Measurements from ENCODE around the gene CRYGN. TPM values are rescaled to one million over a fixed set of nuclear protein-coding genes. Genes with fewer than 3 reads are reported as not detected.
A peak's percentile ranks its signal among the peaks of the same experiment; 100 is the strongest.

The CRYGN gene
- total and polyA plus RNA-seq, 2 experiments from 2014 or later: 0.59 to 1.5 TPM

- TF ChIP-seq REST (IDR thresholded peaks at IDR 0.05; ENCODE audit: unreplicated experiment): no peak
- TF ChIP-seq NANOG (IDR thresholded peaks at IDR 0.05; ENCODE audit: borderline replicate concordance): no peak
- no peak for TF ChIP-seq POLR2AphosphoS5 (IDR thresholded peaks at IDR 0.05; ENCODE audit: low read depth)
- no peak for TF ChIP-seq JUNB (IDR thresholded peaks at IDR 0.05; ENCODE audit: unreplicated experiment)
- TF ChIP-seq ETS1 (IDR thresholded peaks at IDR 0.05): no peak
These were observed 20.5 kb upstream of the CRYGN start (continued) for GRCh38 chr7:151460474-151460855.

GRCh38 chr7:151459726-151460473, 20.0 kb upstream of the CRYGN start:
- no peaks in the 10 kb centered on the region for H4K20me1 ChIP-seq (replicated peaks; ENCODE audit: insufficient read depth)
- H3K4me1 ChIP-seq (ENCODE audit: insufficient read depth): peaks cover 50% of the 10 kb centered on the region
- Mint-ChIP-seq H3K4me3 (no peak overlapping the region; the same call in 2 of the 3 replicates), H3K27ac (peak overlapping the region; percentile 69), H3K4me1 (peaks cover 55% of the 10 kb centered on the region), H3K9me3 (peaks cover 62% of the 10 kb centered on the region), H3K36me3 (ENCODE audit: low read depth) (peaks cover 71% of the 10 kb centered on the region), H3K27me3 (ENCODE audit: insufficient read depth, low read depth, poor library complexity) (peaks cover 13% of the 10 kb centered on the region)
- peak overlapping the region; percentile 40; the same call in 1 of the 2 replicates for H3K4me2 ChIP-seq
- DNase-seq (ENCODE audit: low spot score) (peak; percentile 75), ATAC-seq (peak; percentile 26)
- peaks cover 27% of the 10 kb centered on the region for H3F3A ChIP-seq (replicated peaks; ENCODE audit: low read depth)
- H3K9me2 ChIP-seq (ENCODE audit: insufficient read depth): peaks cover 3% of the 10 kb centered on the region; the same call in 1 of the 2 replicates
- H2AFZ ChIP-seq: 0 out of 2 replicates have a peak overlapping the region, but pooled peaks have one; percentile 4
- H3K4me3 ChIP-seq: no peak overlapping the region
- no peaks in the 10 kb centered on the region for H3K79me2 ChIP-seq (replicated peaks; ENCODE audit: insufficient read depth)
- peaks cover 19% of the 10 kb centered on the region for H3K36me3 ChIP-seq (ENCODE audit: insufficient read depth)
- peak overlapping the region; percentile 81 for H3K27ac ChIP-seq (ENCODE audit: low read depth)
- H3K27me3 ChIP-seq (ENCODE audit: insufficient read depth): no peaks in the 10 kb centered on the region
- TF ChIP-seq REST (IDR thresholded peaks at IDR 0.05; ENCODE audit: unreplicated experiment) (no peak), EZH2 (IDR thresholded peaks at IDR 0.05; ENCODE audit: low read depth, unreplicated experiment) (no peak), NANOG (IDR thresholded peaks at IDR 0.05; ENCODE audit: borderline replicate concordance) (no peak), ZNF462 (CRISPR knock-in tag; IDR thresholded peaks at IDR 0.05) (no peak), ZNF331 (CRISPR knock-in tag; IDR thresholded peaks at IDR 0.05; ENCODE audit: low read depth) (no peak), JUNB (IDR thresholded peaks at IDR 0.05; ENCODE audit: unreplicated experiment) (no peak), ZNF114 (CRISPR knock-in tag; IDR thresholded peaks at IDR 0.05) (no peak)

All from GM23338 (cell line).